ENCODE results near the gene BRS3. TPM values are rescaled to one million over a fixed set of nuclear protein-coding genes. Genes with fewer than 3 reads are reported as not detected.

Gene BRS3
- total and polyA plus RNA-seq, 2 experiments from 2014 or later = not detected

- Mint-ChIP-seq H3K27me3 (ENCODE audit: insufficient read depth, low read depth, poor library complexity) (no peaks in the 10 kb centered on the region), H3K4me3 (no peak overlapping the region), H3K36me3 (ENCODE audit: low read depth) (no peaks in the 10 kb centered on the region; the same call in 2 of the 3 replicates), H3K4me1 (no peaks in the 10 kb centered on the region), H3K9me3 (peaks cover 7% of the 10 kb centered on the region), H3K27ac (no peak overlapping the region)
- no peaks in the 10 kb centered on the region for H4K20me1 ChIP-seq (replicated peaks; ENCODE audit: insufficient read depth)
- TF ChIP-seq STAT1 (IDR thresholded peaks at IDR 0.05; ENCODE audit: unreplicated experiment) (no peak), POLR2AphosphoS5 (IDR thresholded peaks at IDR 0.05; ENCODE audit: low read depth) (no peak), NANOG (IDR thresholded peaks at IDR 0.05; ENCODE audit: borderline replicate concordance) (no peak), EZH2phosphoT487 (IDR thresholded peaks at IDR 0.05; ENCODE audit: unreplicated experiment) (no peak), ZNF114 (CRISPR knock-in tag; IDR thresholded peaks at IDR 0.05) (no peak), JUNB (IDR thresholded peaks at IDR 0.05; ENCODE audit: unreplicated experiment) (no peak)
- TF ChIP-seq, protein P1, sequence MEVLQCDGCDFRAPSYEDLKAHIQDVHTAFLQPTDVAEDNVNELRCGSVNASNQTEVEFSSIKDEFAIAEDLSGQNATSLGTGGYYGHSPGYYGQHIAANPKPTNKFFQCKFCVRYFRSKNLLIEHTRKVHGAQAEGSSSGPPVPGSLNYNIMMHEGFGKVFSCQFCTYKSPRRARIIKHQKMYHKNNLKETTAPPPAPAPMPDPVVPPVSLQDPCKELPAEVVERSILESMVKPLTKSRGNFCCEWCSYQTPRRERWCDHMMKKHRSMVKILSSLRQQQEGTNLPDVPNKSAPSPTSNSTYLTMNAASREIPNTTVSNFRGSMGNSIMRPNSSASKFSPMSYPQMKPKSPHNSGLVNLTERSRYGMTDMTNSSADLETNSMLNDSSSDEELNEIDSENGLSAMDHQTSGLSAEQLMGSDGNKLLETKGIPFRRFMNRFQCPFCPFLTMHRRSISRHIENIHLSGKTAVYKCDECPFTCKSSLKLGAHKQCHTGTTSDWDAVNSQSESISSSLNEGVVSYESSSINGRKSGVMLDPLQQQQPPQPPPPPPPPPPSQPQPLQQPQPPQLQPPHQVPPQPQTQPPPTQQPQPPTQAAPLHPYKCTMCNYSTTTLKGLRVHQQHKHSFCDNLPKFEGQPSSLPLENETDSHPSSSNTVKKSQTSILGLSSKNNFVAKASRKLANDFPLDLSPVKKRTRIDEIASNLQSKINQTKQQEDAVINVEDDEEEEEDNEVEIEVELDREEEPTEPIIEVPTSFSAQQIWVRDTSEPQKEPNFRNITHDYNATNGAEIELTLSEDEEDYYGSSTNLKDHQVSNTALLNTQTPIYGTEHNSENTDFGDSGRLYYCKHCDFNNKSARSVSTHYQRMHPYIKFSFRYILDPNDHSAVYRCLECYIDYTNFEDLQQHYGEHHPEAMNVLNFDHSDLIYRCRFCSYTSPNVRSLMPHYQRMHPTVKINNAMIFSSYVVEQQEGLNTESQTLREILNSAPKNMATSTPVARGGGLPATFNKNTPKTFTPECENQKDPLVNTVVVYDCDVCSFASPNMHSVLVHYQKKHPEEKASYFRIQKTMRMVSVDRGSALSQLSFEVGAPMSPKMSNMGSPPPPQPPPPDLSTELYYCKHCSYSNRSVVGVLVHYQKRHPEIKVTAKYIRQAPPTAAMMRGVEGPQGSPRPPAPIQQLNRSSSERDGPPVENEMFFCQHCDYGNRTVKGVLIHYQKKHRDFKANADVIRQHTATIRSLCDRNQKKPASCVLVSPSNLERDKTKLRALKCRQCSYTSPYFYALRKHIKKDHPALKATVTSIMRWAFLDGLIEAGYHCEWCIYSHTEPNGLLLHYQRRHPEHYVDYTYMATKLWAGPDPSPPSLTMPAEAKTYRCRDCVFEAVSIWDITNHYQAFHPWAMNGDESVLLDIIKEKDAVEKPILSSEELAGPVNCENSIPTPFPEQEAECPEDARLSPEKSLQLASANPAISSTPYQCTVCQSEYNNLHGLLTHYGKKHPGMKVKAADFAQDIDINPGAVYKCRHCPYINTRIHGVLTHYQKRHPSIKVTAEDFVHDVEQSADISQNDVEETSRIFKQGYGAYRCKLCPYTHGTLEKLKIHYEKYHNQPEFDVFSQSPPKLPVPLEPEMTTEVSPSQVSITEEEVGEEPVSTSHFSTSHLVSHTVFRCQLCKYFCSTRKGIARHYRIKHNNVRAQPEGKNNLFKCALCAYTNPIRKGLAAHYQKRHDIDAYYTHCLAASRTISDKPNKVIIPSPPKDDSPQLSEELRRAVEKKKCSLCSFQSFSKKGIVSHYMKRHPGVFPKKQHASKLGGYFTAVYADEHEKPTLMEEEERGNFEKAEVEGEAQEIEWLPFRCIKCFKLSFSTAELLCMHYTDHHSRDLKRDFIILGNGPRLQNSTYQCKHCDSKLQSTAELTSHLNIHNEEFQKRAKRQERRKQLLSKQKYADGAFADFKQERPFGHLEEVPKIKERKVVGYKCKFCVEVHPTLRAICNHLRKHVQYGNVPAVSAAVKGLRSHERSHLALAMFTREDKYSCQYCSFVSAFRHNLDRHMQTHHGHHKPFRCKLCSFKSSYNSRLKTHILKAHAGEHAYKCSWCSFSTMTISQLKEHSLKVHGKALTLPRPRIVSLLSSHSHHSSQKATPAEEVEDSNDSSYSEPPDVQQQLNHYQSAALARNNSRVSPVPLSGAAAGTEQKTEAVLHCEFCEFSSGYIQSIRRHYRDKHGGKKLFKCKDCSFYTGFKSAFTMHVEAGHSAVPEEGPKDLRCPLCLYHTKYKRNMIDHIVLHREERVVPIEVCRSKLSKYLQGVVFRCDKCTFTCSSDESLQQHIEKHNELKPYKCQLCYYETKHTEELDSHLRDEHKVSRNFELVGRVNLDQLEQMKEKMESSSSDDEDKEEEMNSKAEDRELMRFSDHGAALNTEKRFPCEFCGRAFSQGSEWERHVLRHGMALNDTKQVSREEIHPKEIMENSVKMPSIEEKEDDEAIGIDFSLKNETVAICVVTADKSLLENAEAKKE (CRISPR knock-in tag; IDR thresholded peaks at IDR 0.05) = no peak
- H3K4me3 ChIP-seq = no peak overlapping the region
- ATAC-seq (no peak), DNase-seq (ENCODE audit: low spot score) (no peak)
- H3K79me2 ChIP-seq (replicated peaks; ENCODE audit: insufficient read depth) = no peaks in the 10 kb centered on the region
- H3K4me1 ChIP-seq (ENCODE audit: insufficient read depth) = no peaks in the 10 kb centered on the region
- no peak overlapping the region for H3K4me2 ChIP-seq
- no peaks in the 10 kb centered on the region for H3K9me2 ChIP-seq (ENCODE audit: insufficient read depth)
- H3K27ac ChIP-seq (ENCODE audit: low read depth) = no peak overlapping the region
- H3F3A ChIP-seq (replicated peaks; ENCODE audit: low read depth) = no peaks in the 10 kb centered on the region
- H3K27me3 ChIP-seq (ENCODE audit: insufficient read depth) = no peaks in the 10 kb centered on the region
- H3K36me3 ChIP-seq (ENCODE audit: insufficient read depth) = no peaks in the 10 kb centered on the region
- H2AFZ ChIP-seq = no peak overlapping the region
Observed at GRCh38 chrX:136446208-136446607, 41.5 kb upstream of the BRS3 start.

DNA sequence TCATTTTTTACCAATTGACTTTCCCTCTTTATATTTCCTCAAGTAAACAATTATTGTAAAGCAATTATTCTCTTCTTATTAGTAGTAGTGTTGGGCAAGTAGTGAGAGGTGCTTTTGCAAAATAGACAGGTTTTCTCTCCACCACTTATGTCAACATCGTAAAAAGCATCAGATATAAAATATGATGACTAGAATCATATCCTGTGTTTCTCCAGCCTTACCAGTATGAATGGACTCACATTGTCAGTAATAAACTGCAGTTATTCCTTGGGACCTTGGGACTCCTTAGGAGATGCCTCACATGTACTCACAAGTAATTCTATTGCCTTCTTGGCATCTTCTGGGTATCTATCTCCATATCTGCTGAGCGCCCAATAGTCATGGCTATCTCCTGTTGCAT lies 40.4 kb upstream of the BRS3 start:
- H3K4me1 ChIP-seq (ENCODE audit: insufficient read depth) = no peaks in the 10 kb centered on the region
- DNase-seq (ENCODE audit: low spot score) (no peak), ATAC-seq (no peak)
- no peaks in the 10 kb centered on the region for H3K27me3 Mint-ChIP-seq (ENCODE audit: insufficient read depth, low read depth, poor library complexity)
- no peaks in the 10 kb centered on the region; the same call in 2 of the 3 replicates for H3K36me3 Mint-ChIP-seq (ENCODE audit: low read depth)
- H3K4me3 ChIP-seq = no peak overlapping the region
- H3K9me3 Mint-ChIP-seq = peaks cover 7% of the 10 kb centered on the region
- H3K79me2 ChIP-seq (replicated peaks; ENCODE audit: insufficient read depth) = no peaks in the 10 kb centered on the region
- no peaks in the 10 kb centered on the region for H3K27me3 ChIP-seq (ENCODE audit: insufficient read depth)
- no peaks in the 10 kb centered on the region for H3K4me1 Mint-ChIP-seq
- H3K27ac Mint-ChIP-seq = no peak overlapping the region
- no peak overlapping the region for H3K27ac ChIP-seq (ENCODE audit: low read depth)
- H3K4me3 Mint-ChIP-seq = no peak overlapping the region
- H4K20me1 ChIP-seq (replicated peaks; ENCODE audit: insufficient read depth) = no peaks in the 10 kb centered on the region
- no peaks in the 10 kb centered on the region for H3K9me2 ChIP-seq (ENCODE audit: insufficient read depth)
- no peaks in the 10 kb centered on the region for H3K36me3 ChIP-seq (ENCODE audit: insufficient read depth)
- no peak overlapping the region for H3K4me2 ChIP-seq
- H3F3A ChIP-seq (replicated peaks; ENCODE audit: low read depth) = no peaks in the 10 kb centered on the region
- H2AFZ ChIP-seq = no peak overlapping the region
- no peak for TF ChIP-seq EZH2 (IDR thresholded peaks at IDR 0.05; ENCODE audit: low read depth, unreplicated experiment)
- no peak for TF ChIP-seq JUNB (IDR thresholded peaks at IDR 0.05; ENCODE audit: unreplicated experiment)
- TF ChIP-seq EZH2phosphoT487 (IDR thresholded peaks at IDR 0.05; ENCODE audit: unreplicated experiment) = no peak
